Inferior parietal cortex (tissue), 1 donor: Measurements from ENCODE around the gene CLEC4C.

Experiments
- DNase-seq: peaks from one replicate; pipeline ENCODE4 v3.0.0-alpha.2; 2016; ENCODE audit errors: extremely low spot score

The CLEC4C gene

GRCh38 chr12:7723926-7724325 is 23.2 kb downstream of the CLEC4C start:
- DNase-seq = no peak

GRCh38 chr12:7719946-7720730 is 27.0 kb downstream of the CLEC4C start:
- no peak for DNase-seq

GRCh38 chr12:7716381-7716780 is 30.8 kb downstream of the CLEC4C start:
- no peak for DNase-seq

- no peak for DNase-seq
Observed at GRCh38 chr12:7712841-7713442, 34.2 kb downstream of the CLEC4C start.

GRCh38 chr12:7711133-7711532 is 36.0 kb downstream of the CLEC4C start, which contains the start of gene DPPA3:
Gene DPPA3, plus strand, starts transcription at chr12:7711433. Its CDS starts 138 bp downstream, at chr12:7711571.
- DNase-seq = no peak

GRCh38 chr12:7709969-7710675 is 37.1 kb downstream of the CLEC4C start:
- DNase-seq = no peak

GRCh38 chr12:7705846-7706245 is 41.3 kb downstream of the CLEC4C start:
- no peak for DNase-seq

GRCh38 chr12:7695566-7696197 is 51.5 kb downstream of the CLEC4C start, which contains the start of gene GDF3:
Gene GDF3, minus strand, starts transcription at chr12:7695775. Its CDS starts 47 bp downstream, at chr12:7695728.
- DNase-seq = no peak

- DNase-seq = no peak
Observed at GRCh38 chr12:7695237-7695560, 52.0 kb downstream of the CLEC4C start.

GRCh38 chr12:7694556-7695236 is 52.5 kb downstream of the CLEC4C start:
- no peak for DNase-seq

- DNase-seq = no peak
Observed at GRCh38 chr12:7693793-7694192, 53.4 kb downstream of the CLEC4C start.

GRCh38 chr12:7681535-7681934 is 65.6 kb downstream of the CLEC4C start:
- no peak for DNase-seq
